ENCODE measurements around the gene TBC1D8B. TPM values are rescaled to one million over a fixed set of nuclear protein-coding genes. Genes with fewer than 3 reads are reported as not detected.
A peak's percentile ranks its signal among the peaks of the same experiment; 100 is the strongest.

The TBC1D8B gene
- total and polyA plus RNA-seq, 2 donors (not counting 1 experiment from before 2014, with no cell fraction given), result 9.1 to 15.4 TPM

DNA sequence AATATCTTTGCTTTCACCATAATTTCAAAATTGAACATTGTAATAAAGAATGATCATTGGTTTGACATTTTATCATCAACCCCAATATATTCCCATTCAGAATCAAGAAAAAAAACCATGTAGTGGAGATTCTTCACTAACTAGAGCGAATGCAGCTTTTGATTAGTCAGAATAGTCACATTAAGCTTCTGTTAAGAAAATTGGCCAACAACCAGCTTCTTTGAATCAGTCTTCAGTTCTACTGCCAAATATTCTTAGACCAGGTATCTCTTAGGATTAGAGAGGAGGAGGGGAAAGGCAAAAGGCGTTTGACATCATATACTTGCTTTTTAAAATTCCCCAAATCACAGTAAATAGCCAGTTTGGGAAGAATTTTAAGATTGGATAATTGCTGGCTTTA, 22.2 kb upstream of the TBC1D8B start:
- DNase-seq (ENCODE audit: low read depth in 2 of 2), result peak in 1 of 2 donors; percentile 37
- Histone ChIP-seq H3K4me1 (ENCODE audit: control insufficient read depth, extremely low read depth, insufficient read depth, low read length) (no peaks in the 10 kb centered on the region), H3K27ac (ENCODE audit: insufficient read depth, low read length) (no peak overlapping the region), H3K4me2 (ENCODE audit: extremely low read depth, insufficient read depth, low read length) (no peak overlapping the region), H4K20me1 (ENCODE audit: control insufficient read depth, extremely low read depth, insufficient read depth, low read length) (no peaks in the 10 kb centered on the region), H3K9ac (ENCODE audit: insufficient read depth, low read length) (no peak overlapping the region), H3K79me2 (ENCODE audit: control insufficient read depth, insufficient read depth, low read length) (no peaks in the 10 kb centered on the region), H3K4me3 (replicated peaks in 1 of 4; ENCODE audit: control extremely low read depth in 1 of 4, insufficient read depth in 1 of 4, low read depth in 3 of 4, low read length in 4 of 4) (no peak overlapping the region), H2AFZ (ENCODE audit: low read length) (no peak overlapping the region), H3K27me3 (ENCODE audit: control insufficient read depth, insufficient read depth, low read length) (no peaks in the 10 kb centered on the region), H3K9me3 (ENCODE audit: control insufficient read depth, insufficient read depth, low read depth, low read length) (no peaks in the 10 kb centered on the region), H3K36me3 (ENCODE audit: control insufficient read depth, insufficient read depth, low read length) (no peaks in the 10 kb centered on the region)
- TF ChIP-seq, protein P1, sequence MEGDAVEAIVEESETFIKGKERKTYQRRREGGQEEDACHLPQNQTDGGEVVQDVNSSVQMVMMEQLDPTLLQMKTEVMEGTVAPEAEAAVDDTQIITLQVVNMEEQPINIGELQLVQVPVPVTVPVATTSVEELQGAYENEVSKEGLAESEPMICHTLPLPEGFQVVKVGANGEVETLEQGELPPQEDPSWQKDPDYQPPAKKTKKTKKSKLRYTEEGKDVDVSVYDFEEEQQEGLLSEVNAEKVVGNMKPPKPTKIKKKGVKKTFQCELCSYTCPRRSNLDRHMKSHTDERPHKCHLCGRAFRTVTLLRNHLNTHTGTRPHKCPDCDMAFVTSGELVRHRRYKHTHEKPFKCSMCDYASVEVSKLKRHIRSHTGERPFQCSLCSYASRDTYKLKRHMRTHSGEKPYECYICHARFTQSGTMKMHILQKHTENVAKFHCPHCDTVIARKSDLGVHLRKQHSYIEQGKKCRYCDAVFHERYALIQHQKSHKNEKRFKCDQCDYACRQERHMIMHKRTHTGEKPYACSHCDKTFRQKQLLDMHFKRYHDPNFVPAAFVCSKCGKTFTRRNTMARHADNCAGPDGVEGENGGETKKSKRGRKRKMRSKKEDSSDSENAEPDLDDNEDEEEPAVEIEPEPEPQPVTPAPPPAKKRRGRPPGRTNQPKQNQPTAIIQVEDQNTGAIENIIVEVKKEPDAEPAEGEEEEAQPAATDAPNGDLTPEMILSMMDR (conservative IDR thresholded peaks at IDR 0.05 in 1 of 2, IDR thresholded peaks at IDR 0.05 in 1 of 2; ENCODE audit: low read depth in 1 of 2, low read length in 2 of 2), result no peak
- TF ChIP-seq EZH2 (IDR thresholded peaks at IDR 0.05; ENCODE audit: low read length, missing control alignments), result no peak

DNA sequence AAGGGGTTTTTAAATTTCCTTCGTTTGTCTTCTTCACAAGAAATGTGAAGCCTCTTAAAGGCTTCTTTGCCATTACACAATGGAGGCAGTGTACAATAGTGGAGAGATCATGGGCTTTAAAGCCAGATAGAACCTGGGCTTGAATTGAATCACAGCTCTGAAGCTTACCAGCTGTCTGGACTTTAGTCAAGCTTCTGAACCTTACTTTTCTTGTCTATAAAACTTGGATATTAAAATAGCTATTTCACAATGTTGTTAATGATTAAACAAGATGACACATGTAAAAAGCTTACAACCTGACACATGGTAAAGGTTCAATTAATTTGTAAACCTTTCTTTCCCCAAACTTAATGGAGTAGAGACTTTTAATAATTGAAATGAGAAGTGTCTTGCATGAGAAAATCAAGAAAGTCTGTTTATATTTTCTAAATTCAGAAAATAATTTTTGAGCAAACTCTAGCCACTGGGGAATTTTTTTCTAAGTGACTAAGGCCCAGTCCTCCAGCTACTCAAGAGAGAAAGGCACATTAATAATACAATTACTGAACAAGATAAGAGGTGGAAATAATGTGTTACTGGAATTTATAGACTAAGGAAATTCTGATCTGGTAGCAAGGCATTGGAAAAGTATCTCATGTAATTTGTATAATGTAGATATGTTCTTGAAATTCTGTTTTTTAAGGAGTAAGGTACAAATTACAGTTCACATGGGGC, 21.7 kb upstream of the TBC1D8B start:
- no peaks in the 10 kb centered on the region for H3K4me1 ChIP-seq (ENCODE audit: control insufficient read depth, extremely low read depth, insufficient read depth, low read length)

DNA sequence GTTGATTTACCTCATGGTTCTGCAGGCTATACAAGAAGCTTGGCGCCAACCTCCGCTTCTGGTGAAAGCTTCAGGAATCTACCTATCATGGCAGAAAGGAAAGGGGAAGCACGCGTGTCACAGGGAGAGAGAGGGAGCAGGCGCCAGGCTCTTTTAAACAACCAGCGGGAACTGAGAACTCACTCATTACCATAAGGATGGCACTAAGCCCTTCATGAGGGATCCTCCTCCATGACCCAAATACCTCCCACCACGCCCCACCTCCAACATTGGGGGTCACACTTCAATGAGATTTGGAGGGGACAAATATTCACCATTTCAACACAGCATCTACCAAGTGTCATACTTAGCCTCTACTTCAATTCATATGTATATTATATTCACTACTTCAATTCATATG, 18.8 kb upstream of the TBC1D8B start:
- no peak for TF ChIP-seq EZH2 (IDR thresholded peaks at IDR 0.05; ENCODE audit: low read length, missing control alignments)
- TF ChIP-seq, protein P1 (conservative IDR thresholded peaks at IDR 0.05 in 1 of 2, IDR thresholded peaks at IDR 0.05 in 1 of 2; ENCODE audit: low read depth in 1 of 2, low read length in 2 of 2), result no peak
- no peaks in the 10 kb centered on the region for H3K79me2 ChIP-seq (ENCODE audit: control insufficient read depth, insufficient read depth, low read length)
- no peaks in the 10 kb centered on the region for H3K4me1 ChIP-seq (ENCODE audit: control insufficient read depth, extremely low read depth, insufficient read depth, low read length)
- H2AFZ ChIP-seq (ENCODE audit: low read length), result no peak overlapping the region
- no peaks in the 10 kb centered on the region for H3K27me3 ChIP-seq (ENCODE audit: control insufficient read depth, insufficient read depth, low read length)
- no peak overlapping the region for H3K9ac ChIP-seq (ENCODE audit: insufficient read depth, low read length)
- H3K9me3 ChIP-seq (ENCODE audit: control insufficient read depth, insufficient read depth, low read depth, low read length), result no peaks in the 10 kb centered on the region
- no peaks in the 10 kb centered on the region for H4K20me1 ChIP-seq (ENCODE audit: control insufficient read depth, extremely low read depth, insufficient read depth, low read length)
- H3K4me2 ChIP-seq (ENCODE audit: extremely low read depth, insufficient read depth, low read length), result no peak overlapping the region
- no peak overlapping the region for H3K4me3 ChIP-seq (replicated peaks in 1 of 4; ENCODE audit: control extremely low read depth in 1 of 4, insufficient read depth in 1 of 4, low read depth in 3 of 4, low read length in 4 of 4)
- H3K27ac ChIP-seq (ENCODE audit: insufficient read depth, low read length), result no peak overlapping the region
- H3K36me3 ChIP-seq (ENCODE audit: control insufficient read depth, insufficient read depth, low read length), result no peaks in the 10 kb centered on the region
- no peak for DNase-seq (ENCODE audit: low read depth in 2 of 2)

More for the DNA sequence above, 21.7 kb upstream of the TBC1D8B start:
- H3K9me3 ChIP-seq (ENCODE audit: control insufficient read depth, insufficient read depth, low read depth, low read length), result no peaks in the 10 kb centered on the region
- H3K36me3 ChIP-seq (ENCODE audit: control insufficient read depth, insufficient read depth, low read length), result no peaks in the 10 kb centered on the region
- no peaks in the 10 kb centered on the region for H4K20me1 ChIP-seq (ENCODE audit: control insufficient read depth, extremely low read depth, insufficient read depth, low read length)
- TF ChIP-seq, protein P1 (conservative IDR thresholded peaks at IDR 0.05 in 1 of 2, IDR thresholded peaks at IDR 0.05 in 1 of 2; ENCODE audit: low read depth in 1 of 2, low read length in 2 of 2), result no peak
- no peak for TF ChIP-seq EZH2 (IDR thresholded peaks at IDR 0.05; ENCODE audit: low read length, missing control alignments)
- no peaks in the 10 kb centered on the region for H3K27me3 ChIP-seq (ENCODE audit: control insufficient read depth, insufficient read depth, low read length)
- no peak overlapping the region for H3K9ac ChIP-seq (ENCODE audit: insufficient read depth, low read length)
- DNase-seq (ENCODE audit: low read depth in 2 of 2), result no peak
- H3K4me2 ChIP-seq (ENCODE audit: extremely low read depth, insufficient read depth, low read length), result no peak overlapping the region
- no peaks in the 10 kb centered on the region for H3K79me2 ChIP-seq (ENCODE audit: control insufficient read depth, insufficient read depth, low read length)
- H3K27ac ChIP-seq (ENCODE audit: insufficient read depth, low read length), result no peak overlapping the region
- H3K4me3 ChIP-seq (replicated peaks in 1 of 4; ENCODE audit: control extremely low read depth in 1 of 4, insufficient read depth in 1 of 4, low read depth in 3 of 4, low read length in 4 of 4), result no peak overlapping the region
- H2AFZ ChIP-seq (ENCODE audit: low read length), result no peak overlapping the region
